Activated T-helper 2 cell treated with anti-CD3 and anti-CD28 coated beads, Interferon-gamma antibody, Interleukin-2, Interleukin-4, amounts not matched to agents 10 μg/mL and 5 μg/mL and 100 μg/mL, durations not matched to agents 14 hours and 24 hours and 36 hours (primary cell): ENCODE results near the gene TBC1D3B. TPM values are rescaled to one million over a fixed set of nuclear protein-coding genes. Genes with fewer than 3 reads are reported as not detected.
"Not testable (repeated sequence)": the region's sequence is repeated elsewhere in the genome, so short reads cannot be mapped to it uniquely, and the experiment has no call there.

Source experiments
- DNase-seq: peaks from one replicate; pipeline ENCODE4 v3.0.0; 2021; ENCODE audit warnings: low spot score
- H3K27ac Mint-ChIP-seq: one replicate; pipeline ENCODE4 v1.8.0; 2021; ENCODE audit warnings: mixed read lengths
- H3K27me3 Mint-ChIP-seq: one replicate; pipeline ENCODE4 v1.8.0; 2021; ENCODE audit warnings: low read depth, mixed read lengths
- H3K36me3 Mint-ChIP-seq: one replicate; pipeline ENCODE4 v1.8.0; 2021; ENCODE audit warnings: low read depth, mixed read lengths
- H3K4me1 Mint-ChIP-seq: one replicate; pipeline ENCODE4 v1.8.0; 2021; ENCODE audit warnings: low read depth, mixed read lengths
- H3K4me3 Mint-ChIP-seq: one replicate; pipeline ENCODE4 v1.8.0; 2021; ENCODE audit warnings: low read depth, mild to moderate bottlenecking, moderate library complexity, mixed read lengths
- H3K9me3 Mint-ChIP-seq: one replicate; pipeline ENCODE4 v1.8.0; 2021; ENCODE audit warnings: mixed read lengths
- intact Hi-C: fragments of 100-400 bp; cut with micrococcal nuclease; formaldehyde crosslinking; loops from one replicate; pipeline ENCODE4 v1.15.1; 2023
- total RNA-seq: library from RNA; stranded (reverse); gene quantifications from 2 replicates; pipeline ENCODE4 v1.2.3, GENCODE V29; 2022

The TBC1D3B gene
- total RNA-seq, 1 donor from 2014 or later = 10.0 TPM

DNA sequence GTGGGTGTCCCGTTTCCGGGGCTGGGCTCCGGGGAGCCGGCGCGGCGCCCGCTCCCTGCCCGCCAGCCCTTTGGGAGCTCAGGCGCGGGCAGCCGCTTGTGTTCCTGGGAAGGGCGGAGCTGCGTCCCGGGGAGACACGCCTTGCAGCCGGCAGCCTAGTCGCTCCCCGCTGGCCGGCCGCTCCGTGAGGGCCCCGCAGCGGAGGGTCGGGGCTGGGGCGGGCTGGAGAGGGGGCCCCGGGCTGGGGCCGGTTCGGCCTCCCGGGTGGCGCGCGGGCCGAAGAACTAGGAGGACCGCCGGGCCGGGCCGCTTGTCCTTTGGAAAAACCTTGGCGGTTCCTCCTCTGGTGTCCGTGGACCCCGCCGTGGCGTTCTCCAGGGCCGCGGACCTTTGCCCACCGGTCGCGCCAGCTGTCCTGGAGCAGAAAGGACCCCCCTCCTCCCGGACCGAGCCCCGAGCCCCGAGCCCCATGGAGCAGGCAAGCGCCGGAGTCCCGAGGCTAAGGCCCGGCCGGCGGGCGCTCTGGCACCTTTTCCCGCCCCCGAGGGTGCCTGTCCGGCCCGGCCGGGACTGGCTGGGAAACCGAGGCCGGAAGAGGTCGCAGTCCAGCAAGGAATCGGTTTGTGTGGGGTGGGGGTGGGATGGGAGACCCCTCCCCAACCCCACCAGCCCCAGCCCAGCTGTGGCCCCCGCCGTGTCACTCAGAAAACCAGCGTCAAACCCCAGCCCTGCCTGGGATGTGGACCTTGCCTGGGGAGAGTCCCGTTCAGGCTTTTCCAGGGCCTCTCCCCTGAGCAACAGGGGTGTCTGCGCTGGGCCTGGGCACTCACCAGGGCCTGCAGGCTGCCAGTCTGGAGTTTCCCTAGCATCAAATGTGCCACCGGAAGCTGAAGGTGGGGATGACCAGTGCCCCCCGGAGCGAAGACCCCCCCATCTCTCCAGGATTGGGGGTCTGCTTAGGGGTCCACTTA is 6.8 kb upstream of the TBC1D3B start:
- Mint-ChIP-seq H3K36me3 (no peaks in the 10 kb centered on the region), H3K4me1 (peaks cover 4% of the 10 kb centered on the region), H3K4me3 (no peak overlapping the region), H3K9me3 (no peaks in the 10 kb centered on the region), H3K27me3 (peaks cover 42% of the 10 kb centered on the region), H3K27ac (no peak overlapping the region)
- intact Hi-C loops = no loop called here
- no peak for DNase-seq

DNA sequence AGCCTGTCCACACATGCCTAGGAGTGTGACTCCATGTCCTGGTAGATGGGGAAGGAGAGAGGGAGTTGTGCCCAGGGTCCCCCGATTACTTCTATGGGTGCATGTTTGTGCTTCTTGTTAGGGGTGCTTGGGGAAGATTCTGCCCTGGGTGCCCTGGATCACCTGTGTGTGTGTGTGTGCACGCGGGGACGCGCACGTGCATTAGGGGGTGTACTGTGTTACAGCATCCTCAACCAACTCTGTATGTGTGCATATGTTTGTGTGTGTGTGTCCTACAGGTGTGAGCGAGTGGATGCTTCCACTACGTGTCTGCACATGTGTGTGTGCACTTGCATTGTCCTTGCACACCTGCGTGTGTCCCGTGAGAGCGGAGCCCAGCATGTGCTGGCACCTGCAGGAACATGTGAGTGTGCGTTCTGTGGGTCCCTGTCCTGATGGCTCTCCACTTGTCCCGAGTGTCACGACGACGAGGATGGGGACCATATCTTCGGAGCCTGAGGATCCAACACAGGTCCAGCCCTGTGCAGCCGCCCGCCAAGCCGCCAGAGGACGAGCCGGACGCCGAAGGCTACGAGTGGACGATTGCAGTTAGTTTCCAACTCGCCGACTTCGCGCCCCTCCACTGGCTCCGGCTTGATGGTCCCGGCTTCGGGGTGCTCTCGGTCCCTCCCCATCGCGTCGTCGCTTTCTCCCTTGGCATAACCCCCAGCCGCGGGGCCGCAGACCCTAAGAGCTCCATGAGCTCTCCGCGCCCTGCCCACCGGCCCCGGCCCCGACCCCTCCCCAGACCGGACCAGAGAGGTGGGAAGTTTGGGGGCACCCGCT is 6.0 kb upstream of the TBC1D3B start:
- Mint-ChIP-seq H3K27me3 (peaks cover 36% of the 10 kb centered on the region), H3K36me3 (no peaks in the 10 kb centered on the region), H3K4me3 (no peak overlapping the region), H3K27ac (no peak overlapping the region), H3K9me3 (no peaks in the 10 kb centered on the region), H3K4me1 (no peaks in the 10 kb centered on the region)
- DNase-seq = no peak
- intact Hi-C loops = no loop called here

DNA sequence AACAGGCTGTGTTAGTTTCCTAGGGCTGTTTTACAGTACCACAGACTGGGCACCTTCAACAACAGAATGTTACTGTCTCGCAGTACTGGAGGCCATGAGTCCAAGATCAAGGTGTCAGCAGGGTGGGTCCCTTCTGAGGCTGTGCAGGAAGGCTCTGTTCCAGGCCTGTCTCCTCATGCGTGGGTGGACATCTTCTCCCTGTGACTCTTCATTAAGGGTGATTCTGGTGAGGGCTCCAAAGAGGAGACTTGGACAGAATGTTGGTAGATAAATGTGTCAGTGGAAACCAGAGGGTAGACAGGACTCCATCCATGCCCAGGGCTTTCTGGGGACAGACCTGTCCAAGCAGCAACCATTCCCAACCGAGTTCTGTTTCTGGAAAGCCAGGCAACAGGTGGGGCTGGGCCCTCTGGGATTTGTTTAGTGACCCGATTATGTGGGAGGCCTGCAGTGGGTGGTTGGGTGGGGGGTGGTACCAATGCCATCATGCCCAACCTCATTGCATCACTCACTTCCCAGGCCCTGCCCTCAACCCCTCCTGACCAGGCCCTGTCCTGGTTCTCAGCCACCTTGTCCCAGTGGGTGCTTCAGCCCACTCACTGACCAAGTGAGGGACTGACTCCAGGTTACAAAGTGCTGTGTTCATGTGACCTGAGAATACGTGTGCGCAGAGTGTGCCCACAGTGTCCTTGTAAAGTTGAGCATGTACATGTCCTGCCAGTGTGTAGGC is 5.2 kb upstream of the TBC1D3B start:
- H3K4me3 Mint-ChIP-seq, H3K4me1 Mint-ChIP-seq, H3K9me3 Mint-ChIP-seq, DNase-seq, intact Hi-C loops, H3K27ac Mint-ChIP-seq, H3K36me3 Mint-ChIP-seq: not testable (repeated sequence)
- H3K27me3 Mint-ChIP-seq = peaks cover 36% of the 10 kb centered on the region

DNA sequence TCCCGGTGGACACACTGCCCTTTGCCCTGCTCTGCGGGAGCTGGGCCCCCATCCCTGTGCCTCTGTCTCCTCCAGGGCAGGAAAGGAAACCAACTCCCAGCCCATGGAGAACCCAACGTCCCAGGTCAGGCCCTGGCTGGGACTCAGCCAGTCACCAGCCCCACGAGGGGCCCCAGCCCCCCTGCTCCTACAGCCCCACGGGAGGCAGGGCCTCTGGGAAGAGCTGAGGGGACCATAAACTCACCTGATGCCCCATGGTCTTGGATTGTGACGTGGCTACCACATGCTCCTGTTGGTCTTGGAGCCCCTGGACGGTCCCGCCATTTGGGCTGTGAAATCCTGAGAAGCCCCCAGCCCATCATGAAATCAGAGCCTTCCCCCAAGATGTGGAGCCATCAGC is 7.6 kb downstream of the TBC1D3B start:
- H3K4me1 Mint-ChIP-seq, H3K4me3 Mint-ChIP-seq, H3K9me3 Mint-ChIP-seq, H3K36me3 Mint-ChIP-seq, DNase-seq, H3K27ac Mint-ChIP-seq, intact Hi-C loops, H3K27me3 Mint-ChIP-seq: not testable (repeated sequence)

DNA sequence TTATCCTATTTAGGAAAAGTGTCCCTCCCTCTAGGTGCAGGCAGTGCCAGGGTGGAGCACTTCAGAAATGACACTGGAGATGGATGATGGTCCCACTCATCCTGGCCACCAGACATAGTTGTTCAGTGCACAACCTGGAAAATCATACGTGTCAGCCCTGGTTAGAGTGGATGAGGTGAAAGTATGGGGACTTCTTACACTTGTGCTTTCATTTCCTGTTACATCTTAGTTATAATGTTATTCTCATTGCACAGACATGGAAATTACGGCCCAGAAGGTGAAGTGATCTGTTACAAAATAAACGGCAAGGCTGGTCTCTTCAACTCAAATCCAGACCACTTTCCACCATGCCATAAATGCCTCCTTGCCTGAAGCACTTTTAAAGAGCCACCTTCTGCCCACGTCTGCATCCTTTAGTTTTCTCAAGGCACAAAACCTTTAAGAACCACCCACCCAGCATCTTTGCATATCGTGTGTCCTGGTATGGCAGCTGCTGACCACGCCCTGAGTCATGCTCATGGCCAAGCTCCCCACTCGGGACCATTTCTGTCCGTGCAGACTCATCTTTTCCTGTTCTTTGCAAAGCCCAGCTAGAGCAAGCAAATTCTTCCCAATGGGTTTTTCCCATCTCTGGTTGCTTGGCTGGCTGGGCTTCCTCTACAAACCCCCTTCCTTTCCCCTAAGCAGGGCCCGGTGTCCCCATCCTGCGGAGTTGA is 22.4 kb downstream of the TBC1D3B start:
- no peak for DNase-seq
- no peaks in the 10 kb centered on the region for H3K36me3 Mint-ChIP-seq
- no peak overlapping the region for H3K27ac Mint-ChIP-seq
- intact Hi-C loops = no loop called here
- H3K4me3 Mint-ChIP-seq = no peak overlapping the region
- H3K4me1 Mint-ChIP-seq = no peaks in the 10 kb centered on the region
- no peaks in the 10 kb centered on the region for H3K9me3 Mint-ChIP-seq
- H3K27me3 Mint-ChIP-seq = peaks cover 20% of the 10 kb centered on the region

DNA sequence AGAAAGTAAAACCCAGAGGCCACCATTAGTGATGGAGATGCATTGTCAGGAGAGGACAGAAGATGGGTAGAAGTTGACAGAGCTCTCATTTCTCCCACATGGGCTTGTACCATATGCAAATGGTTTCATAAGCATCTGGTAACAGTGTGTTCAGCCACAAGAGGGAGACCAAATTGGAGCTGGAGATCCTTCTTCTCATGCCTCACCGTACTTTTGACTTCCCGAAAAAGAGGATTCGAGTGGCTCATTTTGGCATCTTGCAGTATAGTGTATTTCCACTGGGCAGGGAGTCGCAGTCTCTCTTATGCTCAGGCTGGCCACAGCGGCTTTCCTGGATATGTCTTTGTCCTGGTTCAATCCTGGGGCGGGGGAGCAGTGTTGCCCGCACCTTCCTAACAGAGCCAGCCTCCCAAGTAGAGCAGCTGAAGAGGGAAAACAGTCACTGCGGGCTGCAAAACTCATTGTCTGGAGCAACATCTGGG is 23.8 kb downstream of the TBC1D3B start:
- no peaks in the 10 kb centered on the region for H3K36me3 Mint-ChIP-seq
- H3K4me1 Mint-ChIP-seq = peaks cover 1% of the 10 kb centered on the region
- no peak for DNase-seq
- H3K27me3 Mint-ChIP-seq = peaks cover 23% of the 10 kb centered on the region
- intact Hi-C loops = no loop called here
- no peak overlapping the region for H3K27ac Mint-ChIP-seq
- no peak overlapping the region for H3K4me3 Mint-ChIP-seq
- H3K9me3 Mint-ChIP-seq = no peaks in the 10 kb centered on the region

DNA sequence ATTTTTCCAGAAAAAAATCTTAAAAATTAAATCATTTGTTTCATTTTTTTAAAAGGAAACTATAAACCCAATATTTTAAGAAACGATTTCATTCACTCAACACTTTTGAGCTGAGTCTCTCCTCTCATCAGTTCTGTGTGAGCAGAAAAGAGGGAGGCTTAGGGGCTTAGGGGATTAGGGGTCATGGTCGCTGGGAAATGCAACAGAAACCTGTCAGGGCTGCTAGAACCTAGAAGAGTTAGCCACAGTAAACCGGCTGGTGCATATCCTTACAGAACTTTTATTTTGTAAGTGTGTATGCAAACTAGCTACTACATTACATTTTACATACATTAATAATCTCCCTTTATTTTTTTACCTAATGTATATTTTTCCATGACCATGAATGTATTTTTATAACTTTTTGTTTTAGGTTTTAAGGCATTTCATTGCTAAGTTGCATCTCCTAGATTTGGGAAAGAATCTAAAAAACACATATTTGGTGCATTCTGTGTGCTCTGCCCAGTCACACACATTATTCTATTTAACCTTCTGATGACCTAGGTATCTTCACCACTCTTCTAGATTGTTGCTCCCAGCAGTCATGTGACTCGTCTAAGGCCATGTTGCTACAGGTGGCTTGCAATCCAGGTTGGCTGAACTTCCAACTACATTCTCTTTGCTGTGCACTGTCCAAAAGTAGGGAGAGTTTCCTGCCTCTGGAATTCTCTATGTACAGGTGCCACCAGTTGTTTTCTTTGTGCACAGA is 24.4 kb downstream of the TBC1D3B start:
- Mint-ChIP-seq H3K36me3 (no peaks in the 10 kb centered on the region), H3K4me1 (peaks cover 1% of the 10 kb centered on the region), H3K27ac (no peak overlapping the region), H3K9me3 (no peaks in the 10 kb centered on the region), H3K4me3 (no peak overlapping the region), H3K27me3 (peaks cover 26% of the 10 kb centered on the region)
- no peak for DNase-seq
- intact Hi-C loops = no loop called here

DNA sequence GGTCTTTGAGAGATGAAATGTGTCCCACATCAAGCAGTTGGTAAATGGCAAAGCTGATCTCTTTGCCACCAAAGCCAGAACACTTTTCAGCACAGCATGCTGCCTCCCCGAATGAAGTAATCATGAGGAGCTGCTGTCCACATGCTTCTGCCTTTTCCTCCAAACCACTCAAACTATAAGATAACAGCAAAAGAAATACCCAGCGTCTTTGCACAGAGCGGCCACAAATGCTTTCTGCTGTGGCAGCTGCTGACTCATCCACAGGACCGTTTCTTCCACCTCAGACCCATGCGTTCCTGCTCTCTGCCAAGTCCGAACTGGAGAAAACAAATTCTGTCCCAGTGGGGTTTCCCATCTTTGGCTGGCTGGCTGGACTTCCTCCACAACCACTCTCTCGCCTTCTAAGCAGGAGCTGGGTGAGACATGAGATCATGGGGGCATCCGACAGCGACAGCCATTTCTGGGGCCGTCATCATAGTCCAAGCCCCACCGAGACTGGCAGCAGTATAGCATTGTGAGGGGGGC is 27.1 kb downstream of the TBC1D3B start:
- DNase-seq = no peak
- H3K9me3 Mint-ChIP-seq = no peaks in the 10 kb centered on the region
- no peaks in the 10 kb centered on the region for H3K36me3 Mint-ChIP-seq
- H3K27ac Mint-ChIP-seq = no peak overlapping the region
- peaks cover 1% of the 10 kb centered on the region for H3K4me1 Mint-ChIP-seq
- intact Hi-C loops = loop anchor here (1.0 to 5.0 kb wide), 2 partner anchors 77 to 180 kb away; no protein-coding TSS in a partner anchor
- H3K27me3 Mint-ChIP-seq = peaks cover 26% of the 10 kb centered on the region
- H3K4me3 Mint-ChIP-seq = no peak overlapping the region

DNA sequence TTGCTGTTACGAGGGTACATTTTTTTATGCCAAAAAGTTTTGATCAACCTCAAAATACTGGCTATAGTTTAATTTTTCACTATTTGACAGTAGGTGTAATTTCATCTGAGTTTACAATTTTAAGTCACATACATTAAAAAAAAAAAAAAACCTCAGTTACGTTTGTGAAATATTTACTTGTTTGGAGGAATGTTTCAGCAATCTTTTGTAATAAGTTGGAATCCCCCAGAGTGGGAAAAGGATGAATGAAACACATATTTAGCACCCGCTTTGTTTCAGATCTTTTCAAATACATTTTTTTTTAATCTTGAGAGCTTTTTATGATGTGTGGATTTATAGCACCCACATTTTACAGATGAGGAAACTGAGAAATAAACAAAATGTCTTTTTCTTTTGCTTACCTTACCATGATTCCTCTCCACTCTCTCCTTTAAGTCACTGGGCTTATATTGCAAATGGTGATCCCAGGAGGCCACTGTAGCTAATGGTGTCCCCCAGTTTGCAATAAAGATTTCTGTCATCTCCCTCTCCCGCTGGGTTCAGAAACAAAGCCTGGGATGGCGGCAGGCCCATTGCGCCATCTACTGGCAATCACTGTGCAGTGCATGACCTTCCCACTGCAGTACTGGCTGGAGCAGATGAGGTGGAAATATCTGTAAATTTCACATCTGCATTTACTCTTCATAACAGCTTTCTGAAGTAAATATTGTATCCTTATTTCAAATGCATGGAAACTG is 27.7 kb downstream of the TBC1D3B start:
- peak; percentile 42 for DNase-seq
- no peak overlapping the region for H3K27ac Mint-ChIP-seq
- H3K4me1 Mint-ChIP-seq = peaks cover 1% of the 10 kb centered on the region
- H3K36me3 Mint-ChIP-seq = no peaks in the 10 kb centered on the region
- intact Hi-C loops = loop anchor here (1.0 to 5.0 kb wide), 2 partner anchors 76 to 179 kb away; no protein-coding TSS in a partner anchor
- peaks cover 24% of the 10 kb centered on the region for H3K27me3 Mint-ChIP-seq
- no peak overlapping the region for H3K4me3 Mint-ChIP-seq
- no peaks in the 10 kb centered on the region for H3K9me3 Mint-ChIP-seq

DNA sequence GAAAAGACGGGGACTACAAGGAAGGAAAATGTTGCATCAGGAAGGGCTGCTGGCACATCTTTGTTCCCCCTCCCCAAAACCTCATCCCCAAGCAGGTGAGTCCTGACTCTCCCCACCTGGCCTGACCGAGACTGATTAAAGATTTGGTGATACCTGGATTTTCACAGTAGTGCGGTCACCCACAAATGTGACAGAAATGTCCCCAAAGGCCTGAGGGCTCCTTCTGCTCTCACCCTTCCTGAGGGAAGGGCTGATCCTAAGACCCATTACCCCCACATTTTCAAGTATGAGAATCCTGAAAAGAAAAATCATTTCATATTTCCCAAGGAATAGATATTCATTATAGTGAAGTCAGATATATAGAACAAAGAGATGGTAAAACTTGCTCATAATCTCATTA is 28.8 kb downstream of the TBC1D3B start:
- Mint-ChIP-seq H3K4me1 (peaks cover 1% of the 10 kb centered on the region), H3K27ac (no peak overlapping the region), H3K36me3 (no peaks in the 10 kb centered on the region), H3K9me3 (no peaks in the 10 kb centered on the region), H3K4me3 (no peak overlapping the region), H3K27me3 (peaks cover 24% of the 10 kb centered on the region)
- intact Hi-C loops = loop anchor here (5.0 kb wide), 1 partner anchor 75 kb away; no protein-coding TSS in a partner anchor
- no peak for DNase-seq
